HL-60 (cell line): ENCODE measurements around the gene EXOC7.

ENCODE experiments used
- DNase-seq, 2 experiments: peaks; one replicate each; pipeline ENCODE4 v3.0.0-alpha.2; 2010 to 2020; ENCODE audit warnings: low read depth in 1 of 2, low spot score in 1 of 2
- H3K27ac ChIP-seq: fragments of 250-450 bp; sonication (Bioruptor Pico); replicated peaks from 2 replicates; pipeline ENCODE4 v1.5.1; 2020; ENCODE audit warnings: mild to moderate bottlenecking, moderate library complexity
- H3K27me3 ChIP-seq: fragments of 250-450 bp; sonication (Bioruptor Pico); 2 replicates; pipeline ENCODE4 v1.5.1; 2021; ENCODE audit warnings: mild to moderate bottlenecking, moderate library complexity; ENCODE audit not compliant: insufficient read depth, poor library complexity, severe bottlenecking
- H3K4me3 ChIP-seq: replicated peaks from 2 replicates; pipeline ENCODE4 v1.5.1; 2011; ENCODE audit warnings: mild to moderate bottlenecking, control low read depth, low read length; ENCODE audit not compliant: insufficient read depth
- GABPA ChIP-seq: IDR thresholded peaks from 2 replicates; pipeline ENCODE4 v1.6.1; 2012; ENCODE audit warnings: low read depth
- POLR2AphosphoS5 ChIP-seq: IDR thresholded peaks from 2 replicates; pipeline ENCODE4 v1.6.1; 2012; ENCODE audit warnings: low read depth
- SPI1 ChIP-seq: IDR thresholded peaks from 2 replicates; pipeline ENCODE4 v1.6.1; 2012; ENCODE audit warnings: low read depth, mild to moderate bottlenecking, borderline replicate concordance
- TF ChIP-seq, protein P1 (sequence below): IDR thresholded peaks from 2 replicates; pipeline ENCODE4 v1.6.1; 2012; ENCODE audit warnings: low read depth; ENCODE audit not compliant: insufficient replicate concordance
- TF ChIP-seq, protein P2 (sequence below): IDR thresholded peaks from one replicate; pipeline ENCODE4 v1.5.1; 2011; ENCODE audit warnings: low read length, control low read depth, inconsistent platforms; ENCODE audit not compliant: insufficient read depth

EXOC7 gene

DNA sequence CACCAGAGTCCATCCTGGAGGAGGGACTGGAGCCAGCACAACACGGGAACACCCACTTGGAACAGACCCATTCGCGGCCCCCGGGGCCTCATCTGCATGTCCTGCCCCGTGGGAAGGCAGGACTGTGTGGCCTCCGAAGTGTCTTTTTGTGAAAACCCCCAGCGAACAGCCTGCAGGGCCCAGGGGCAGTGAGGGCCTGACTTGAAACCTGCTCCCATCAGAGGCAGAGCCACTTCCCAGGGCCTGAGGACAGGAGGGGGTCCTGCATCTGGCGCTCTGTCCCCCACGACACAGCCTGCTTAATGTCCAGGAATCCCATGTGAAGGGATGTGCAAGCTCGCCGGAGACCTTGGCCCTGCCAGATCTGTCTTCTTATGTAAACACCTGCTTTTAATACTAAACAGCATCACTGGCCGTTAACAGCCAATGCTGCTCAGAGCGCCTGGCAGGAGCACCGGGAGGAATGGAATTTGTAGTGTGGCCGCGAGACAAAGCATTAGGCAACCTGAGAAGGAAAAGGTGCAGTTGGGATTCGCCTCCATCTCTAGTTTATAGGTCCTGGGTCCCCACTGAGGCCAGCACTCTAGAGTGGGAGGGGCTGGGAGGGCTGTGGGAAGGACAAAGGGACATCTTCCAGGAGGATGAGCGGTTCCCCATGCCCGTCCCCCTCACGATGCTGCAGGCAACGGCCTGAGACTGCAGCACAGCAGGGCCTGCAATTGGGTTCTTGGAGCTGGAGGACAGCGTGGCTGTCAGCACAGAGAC is 66.9 kb downstream of the EXOC7 start:
- H3K27ac ChIP-seq, result no peak overlapping the region
- TF ChIP-seq GABPA, result no peak
- TF ChIP-seq SPI1, result no peak
- TF ChIP-seq, protein P1, sequence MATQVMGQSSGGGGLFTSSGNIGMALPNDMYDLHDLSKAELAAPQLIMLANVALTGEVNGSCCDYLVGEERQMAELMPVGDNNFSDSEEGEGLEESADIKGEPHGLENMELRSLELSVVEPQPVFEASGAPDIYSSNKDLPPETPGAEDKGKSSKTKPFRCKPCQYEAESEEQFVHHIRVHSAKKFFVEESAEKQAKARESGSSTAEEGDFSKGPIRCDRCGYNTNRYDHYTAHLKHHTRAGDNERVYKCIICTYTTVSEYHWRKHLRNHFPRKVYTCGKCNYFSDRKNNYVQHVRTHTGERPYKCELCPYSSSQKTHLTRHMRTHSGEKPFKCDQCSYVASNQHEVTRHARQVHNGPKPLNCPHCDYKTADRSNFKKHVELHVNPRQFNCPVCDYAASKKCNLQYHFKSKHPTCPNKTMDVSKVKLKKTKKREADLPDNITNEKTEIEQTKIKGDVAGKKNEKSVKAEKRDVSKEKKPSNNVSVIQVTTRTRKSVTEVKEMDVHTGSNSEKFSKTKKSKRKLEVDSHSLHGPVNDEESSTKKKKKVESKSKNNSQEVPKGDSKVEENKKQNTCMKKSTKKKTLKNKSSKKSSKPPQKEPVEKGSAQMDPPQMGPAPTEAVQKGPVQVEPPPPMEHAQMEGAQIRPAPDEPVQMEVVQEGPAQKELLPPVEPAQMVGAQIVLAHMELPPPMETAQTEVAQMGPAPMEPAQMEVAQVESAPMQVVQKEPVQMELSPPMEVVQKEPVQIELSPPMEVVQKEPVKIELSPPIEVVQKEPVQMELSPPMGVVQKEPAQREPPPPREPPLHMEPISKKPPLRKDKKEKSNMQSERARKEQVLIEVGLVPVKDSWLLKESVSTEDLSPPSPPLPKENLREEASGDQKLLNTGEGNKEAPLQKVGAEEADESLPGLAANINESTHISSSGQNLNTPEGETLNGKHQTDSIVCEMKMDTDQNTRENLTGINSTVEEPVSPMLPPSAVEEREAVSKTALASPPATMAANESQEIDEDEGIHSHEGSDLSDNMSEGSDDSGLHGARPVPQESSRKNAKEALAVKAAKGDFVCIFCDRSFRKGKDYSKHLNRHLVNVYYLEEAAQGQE, result no peak
- TF ChIP-seq, protein P2, sequence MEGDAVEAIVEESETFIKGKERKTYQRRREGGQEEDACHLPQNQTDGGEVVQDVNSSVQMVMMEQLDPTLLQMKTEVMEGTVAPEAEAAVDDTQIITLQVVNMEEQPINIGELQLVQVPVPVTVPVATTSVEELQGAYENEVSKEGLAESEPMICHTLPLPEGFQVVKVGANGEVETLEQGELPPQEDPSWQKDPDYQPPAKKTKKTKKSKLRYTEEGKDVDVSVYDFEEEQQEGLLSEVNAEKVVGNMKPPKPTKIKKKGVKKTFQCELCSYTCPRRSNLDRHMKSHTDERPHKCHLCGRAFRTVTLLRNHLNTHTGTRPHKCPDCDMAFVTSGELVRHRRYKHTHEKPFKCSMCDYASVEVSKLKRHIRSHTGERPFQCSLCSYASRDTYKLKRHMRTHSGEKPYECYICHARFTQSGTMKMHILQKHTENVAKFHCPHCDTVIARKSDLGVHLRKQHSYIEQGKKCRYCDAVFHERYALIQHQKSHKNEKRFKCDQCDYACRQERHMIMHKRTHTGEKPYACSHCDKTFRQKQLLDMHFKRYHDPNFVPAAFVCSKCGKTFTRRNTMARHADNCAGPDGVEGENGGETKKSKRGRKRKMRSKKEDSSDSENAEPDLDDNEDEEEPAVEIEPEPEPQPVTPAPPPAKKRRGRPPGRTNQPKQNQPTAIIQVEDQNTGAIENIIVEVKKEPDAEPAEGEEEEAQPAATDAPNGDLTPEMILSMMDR, result no peak
- TF ChIP-seq POLR2AphosphoS5, result no peak
- H3K27me3 ChIP-seq, result no peaks in the 10 kb centered on the region
- DNase-seq, result no peak
- H3K4me3 ChIP-seq, result no peak overlapping the region

DNA sequence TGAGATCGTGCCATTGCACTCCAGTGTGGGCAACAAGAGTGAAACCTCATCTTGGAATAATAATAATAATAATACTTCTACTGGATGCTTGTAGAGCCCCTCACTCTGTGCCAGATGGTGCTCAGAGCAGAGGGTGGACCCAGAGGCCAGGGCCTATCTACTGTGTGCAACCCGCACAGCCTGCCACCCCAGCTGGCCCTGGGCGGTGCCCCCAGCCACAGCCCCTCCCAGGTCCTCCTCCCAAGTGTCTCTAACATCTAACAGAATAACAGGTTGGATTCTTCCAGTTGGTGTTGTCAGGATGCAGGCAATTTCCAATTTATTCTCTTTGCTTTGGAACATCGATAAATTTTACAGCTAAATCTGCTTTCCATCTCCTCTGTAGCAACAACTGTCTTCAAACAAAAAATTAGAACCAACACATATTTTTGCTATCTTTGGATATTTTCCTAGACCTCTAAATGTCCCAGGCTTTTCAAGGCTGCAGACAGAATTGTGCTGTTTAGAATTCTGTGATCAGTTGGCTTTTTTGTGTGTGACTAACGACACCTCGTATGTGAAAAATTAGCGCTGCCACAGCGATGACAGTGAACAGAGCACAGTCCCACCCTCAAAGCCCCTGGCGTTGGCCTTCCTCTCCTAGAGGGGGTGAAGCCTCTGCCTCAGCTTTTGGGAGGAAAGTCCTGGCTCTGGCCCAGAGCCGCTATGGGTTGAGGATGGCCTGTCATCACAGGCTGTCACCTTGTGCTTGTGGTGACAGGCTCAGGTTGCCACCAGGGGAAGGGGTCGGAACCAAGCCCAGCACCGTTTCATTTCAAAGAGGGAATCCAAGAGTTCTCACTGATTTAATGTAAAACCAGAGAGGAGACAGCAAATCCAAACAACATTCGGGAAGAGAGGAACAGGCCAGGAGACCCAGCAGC is 68.9 kb downstream of the EXOC7 start:
- no peaks in the 10 kb centered on the region for H3K27me3 ChIP-seq
- TF ChIP-seq POLR2AphosphoS5 (no peak), SPI1 (no peak), GABPA (no peak)
- TF ChIP-seq, protein P2, result no peak
- TF ChIP-seq, protein P1, result no peak
- no peak for DNase-seq
- H3K27ac ChIP-seq, result no peak overlapping the region
- H3K4me3 ChIP-seq, result no peak overlapping the region

DNA sequence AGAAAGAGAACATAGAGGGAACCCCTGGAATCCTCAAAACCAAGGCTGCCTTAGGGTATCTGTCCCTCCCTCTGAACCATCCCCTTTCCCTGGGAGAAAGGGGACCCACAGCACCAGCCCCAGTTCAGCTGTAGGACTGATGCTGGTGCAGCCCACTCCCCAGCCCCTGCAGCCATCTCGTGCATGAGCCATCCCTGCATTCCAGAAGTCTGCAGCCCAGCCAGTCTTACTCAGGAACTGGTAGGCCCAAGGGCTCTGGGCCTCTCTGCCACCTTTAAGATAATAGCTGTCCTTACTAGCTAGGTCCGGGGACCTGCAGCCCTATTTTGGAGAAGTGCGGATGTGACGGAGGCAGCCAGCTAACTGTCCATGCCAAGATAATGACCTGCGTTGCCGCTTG is 70.4 kb downstream of the EXOC7 start:
- H3K4me3 ChIP-seq, result no peak overlapping the region
- TF ChIP-seq, protein P2, result no peak
- TF ChIP-seq SPI1 (no peak), GABPA (no peak), POLR2AphosphoS5 (no peak)
- TF ChIP-seq, protein P1, result no peak
- no peaks in the 10 kb centered on the region for H3K27me3 ChIP-seq
- no peak overlapping the region for H3K27ac ChIP-seq
- DNase-seq, result no peak
